SK-N-MC (cell line): ENCODE results near the gene KLK6.

Experiments
- EZH2 ChIP-seq: fragments of 200-600 bp; sonication (generic); IDR thresholded peaks from one replicate; pipeline ENCODE4 v1.6.1; 2017; ENCODE audit warnings: antibody characterized with exemption
- POLR2AphosphoS5 ChIP-seq: IDR thresholded peaks from 2 replicates; pipeline ENCODE4 v1.6.1; 2012; ENCODE audit warnings: mild to moderate bottlenecking, low read depth, low read length, borderline replicate concordance

GRCh38 chr19:50928831-50929230, 40.6 kb downstream of the KLK6 start:
- TF ChIP-seq POLR2AphosphoS5 (no peak), EZH2 (no peak)
